Activated B cell treated with CpG ODN at 0.5 μM for 24 hours (primary cell): ENCODE data around the gene RYK. TPM values are rescaled to one million over a fixed set of nuclear protein-coding genes. Genes with fewer than 3 reads are reported as not detected.
"Not testable (repeated sequence)": the region's sequence is repeated elsewhere in the genome, so short reads cannot be mapped to it uniquely, and the experiment has no call there.

Experiments
- ATAC-seq: fragments of 200-7000 bp; cut with Tn5 transposase; one replicate; pipeline ENCODE4 v1.10.0; 2021; ENCODE audit warnings: low read depth, mild to moderate bottlenecking, moderate library complexity
- CTCF ChIA-PET: fragments of 350-600 bp; sonication (Branson Sonifier 250); formaldehyde crosslinking; loops from one replicate; lab custom pipeline; 2021; ENCODE audit warnings: antibody characterized with exemption; lab: Charles Lee
- POLR2A ChIA-PET: fragments of 350-600 bp; sonication (Branson Sonifier 250); formaldehyde crosslinking; loops from one replicate; lab custom pipeline; 2021; ENCODE audit warnings: antibody characterized with exemption; lab: Charles Lee
- DNase-seq: peaks from one replicate; pipeline ENCODE4 v3.0.0; 2022
- H3K27ac Mint-ChIP-seq: one replicate; pipeline ENCODE4 v1.8.0; 2020; ENCODE audit warnings: mixed read lengths
- H3K27me3 Mint-ChIP-seq: one replicate; pipeline ENCODE4 v1.8.0; 2021; ENCODE audit warnings: mixed read lengths
- H3K36me3 Mint-ChIP-seq: one replicate; pipeline ENCODE4 v1.8.0; 2021; ENCODE audit warnings: low read depth, mixed read lengths
- H3K4me1 Mint-ChIP-seq: one replicate; pipeline ENCODE4 v1.8.0; 2021; ENCODE audit warnings: mixed read lengths
- H3K4me3 Mint-ChIP-seq: one replicate; pipeline ENCODE4 v1.8.0; 2020; ENCODE audit warnings: mild to moderate bottlenecking, mixed read lengths
- H3K9me3 Mint-ChIP-seq: one replicate; pipeline ENCODE4 v1.8.0; 2020; ENCODE audit warnings: mixed read lengths
- intact Hi-C: fragments of 100-400 bp; cut with micrococcal nuclease; formaldehyde crosslinking; loops from one replicate; pipeline ENCODE4 v1.15.1; 2024
- total RNA-seq: library from RNA; stranded (reverse); gene quantifications from 2 replicates; pipeline ENCODE4 v1.2.3, GENCODE V29; 2022
- TF ChIP-seq, protein P1 (sequence below): fragments of 200-600 bp; IDR thresholded peaks from one replicate; pipeline ENCODE4 v1.8.0; 2022; ENCODE audit warnings: antibody characterized with exemption, mild to moderate bottlenecking

The RYK gene
- total RNA-seq, 1 donor from 2014 or later, result 38.8 TPM

DNA sequence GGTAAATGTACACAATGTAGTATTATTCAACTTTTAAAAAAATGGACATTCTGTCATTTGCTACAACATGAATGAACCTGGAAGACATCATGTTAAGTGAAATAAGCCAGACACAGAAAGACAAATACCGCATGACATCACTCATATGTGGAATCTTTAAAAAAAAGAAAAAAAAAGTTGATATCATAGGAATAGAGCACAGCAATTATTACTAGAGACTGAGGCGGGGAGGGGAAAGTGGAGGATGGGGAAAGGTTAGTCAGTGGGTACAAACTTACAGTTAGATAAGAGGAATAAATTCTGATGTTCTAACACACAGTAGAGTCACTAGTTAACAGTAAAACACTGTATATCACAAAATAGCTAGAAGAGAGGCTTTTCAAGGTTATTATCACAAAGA, 22.2 kb downstream of the RYK start:
- no peaks in the 10 kb centered on the region for H3K9me3 Mint-ChIP-seq
- ChIA-PET POLR2A (no interaction called here), CTCF (interaction anchor here (1.1 to 6.6 kb wide), 2 partner anchors 16 kb away, joined by 4 to 43 read pairs; no protein-coding TSS in a partner anchor)
- peaks cover 3% of the 10 kb centered on the region for H3K36me3 Mint-ChIP-seq
- H3K4me3 Mint-ChIP-seq, result no peak overlapping the region
- H3K27me3 Mint-ChIP-seq, result no peaks in the 10 kb centered on the region
- H3K27ac Mint-ChIP-seq, result no peak overlapping the region
- H3K4me1 Mint-ChIP-seq, result peaks cover 54% of the 10 kb centered on the region
- ATAC-seq, result no peak
- TF ChIP-seq, protein P1, sequence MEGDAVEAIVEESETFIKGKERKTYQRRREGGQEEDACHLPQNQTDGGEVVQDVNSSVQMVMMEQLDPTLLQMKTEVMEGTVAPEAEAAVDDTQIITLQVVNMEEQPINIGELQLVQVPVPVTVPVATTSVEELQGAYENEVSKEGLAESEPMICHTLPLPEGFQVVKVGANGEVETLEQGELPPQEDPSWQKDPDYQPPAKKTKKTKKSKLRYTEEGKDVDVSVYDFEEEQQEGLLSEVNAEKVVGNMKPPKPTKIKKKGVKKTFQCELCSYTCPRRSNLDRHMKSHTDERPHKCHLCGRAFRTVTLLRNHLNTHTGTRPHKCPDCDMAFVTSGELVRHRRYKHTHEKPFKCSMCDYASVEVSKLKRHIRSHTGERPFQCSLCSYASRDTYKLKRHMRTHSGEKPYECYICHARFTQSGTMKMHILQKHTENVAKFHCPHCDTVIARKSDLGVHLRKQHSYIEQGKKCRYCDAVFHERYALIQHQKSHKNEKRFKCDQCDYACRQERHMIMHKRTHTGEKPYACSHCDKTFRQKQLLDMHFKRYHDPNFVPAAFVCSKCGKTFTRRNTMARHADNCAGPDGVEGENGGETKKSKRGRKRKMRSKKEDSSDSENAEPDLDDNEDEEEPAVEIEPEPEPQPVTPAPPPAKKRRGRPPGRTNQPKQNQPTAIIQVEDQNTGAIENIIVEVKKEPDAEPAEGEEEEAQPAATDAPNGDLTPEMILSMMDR, result no peak
- intact Hi-C loops, result no loop called here
- DNase-seq, result no peak

DNA sequence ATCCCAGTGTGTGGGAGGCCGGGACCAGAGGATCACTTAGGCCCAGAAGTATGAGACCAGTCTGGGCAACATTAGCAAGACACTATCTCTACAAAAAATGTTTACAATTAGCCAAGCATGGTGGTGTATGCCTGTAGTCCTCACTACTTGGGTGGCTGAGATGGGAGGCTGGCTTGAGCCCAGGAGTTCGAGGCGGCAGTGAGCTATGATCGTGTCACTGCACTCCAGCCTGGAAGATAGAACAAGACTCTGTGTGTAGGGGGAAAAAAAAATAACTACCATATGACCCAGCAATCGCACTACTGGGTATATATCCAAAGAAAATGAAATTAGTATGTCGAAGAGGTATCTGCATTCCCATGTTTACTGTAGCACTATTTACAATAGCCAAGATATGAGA, 22.6 kb downstream of the RYK start:
- TF ChIP-seq, protein P1, result no peak
- ATAC-seq (no peak), DNase-seq (no peak)
- Mint-ChIP-seq H3K4me3 (no peak overlapping the region), H3K36me3 (peaks cover 3% of the 10 kb centered on the region), H3K4me1 (peaks cover 55% of the 10 kb centered on the region), H3K9me3 (no peaks in the 10 kb centered on the region), H3K27me3 (no peaks in the 10 kb centered on the region), H3K27ac (no peak overlapping the region)
- intact Hi-C loops, result no loop called here
- ChIA-PET POLR2A (no interaction called here), CTCF (interaction anchor here (6.6 kb wide), 1 partner anchor 16 kb away, joined by 43 read pairs; no protein-coding TSS in a partner anchor)

DNA sequence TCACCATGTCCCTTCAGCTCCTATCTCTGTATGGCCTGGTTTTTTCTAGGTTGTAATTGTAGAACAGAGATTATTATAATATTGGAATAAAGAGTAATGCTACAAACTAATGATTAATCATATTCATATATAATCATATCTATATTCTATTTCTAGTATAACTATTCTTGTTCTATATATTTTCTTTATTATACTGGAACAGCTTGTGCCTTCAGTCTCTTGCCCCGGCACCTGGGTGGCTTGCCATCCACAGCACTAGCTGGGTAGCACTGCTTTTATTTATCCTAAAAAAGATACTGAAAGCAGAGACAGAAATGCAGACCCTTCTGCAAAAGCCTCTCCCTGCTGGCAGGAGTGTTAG, 25.9 kb downstream of the RYK start:
- H3K9me3 Mint-ChIP-seq, DNase-seq, H3K4me3 Mint-ChIP-seq, ATAC-seq, H3K27me3 Mint-ChIP-seq, H3K27ac Mint-ChIP-seq, POLR2A ChIA-PET: not testable (repeated sequence)
- CTCF ChIA-PET, result interaction anchor here (0.8 to 6.6 kb wide), 9 partner anchors 8 to 83 kb away, joined by 3 to 43 read pairs (median 4); partner anchors contain the start of gene RYK
- Mint-ChIP-seq H3K36me3 (peaks cover 16% of the 10 kb centered on the region), H3K4me1 (peaks cover 28% of the 10 kb centered on the region)
- intact Hi-C loops, result loop anchor here (1.0 to 5.0 kb wide), 5 partner anchors 11 to 417 kb away; partner anchors contain the start of genes RYK and SRPRB

DNA sequence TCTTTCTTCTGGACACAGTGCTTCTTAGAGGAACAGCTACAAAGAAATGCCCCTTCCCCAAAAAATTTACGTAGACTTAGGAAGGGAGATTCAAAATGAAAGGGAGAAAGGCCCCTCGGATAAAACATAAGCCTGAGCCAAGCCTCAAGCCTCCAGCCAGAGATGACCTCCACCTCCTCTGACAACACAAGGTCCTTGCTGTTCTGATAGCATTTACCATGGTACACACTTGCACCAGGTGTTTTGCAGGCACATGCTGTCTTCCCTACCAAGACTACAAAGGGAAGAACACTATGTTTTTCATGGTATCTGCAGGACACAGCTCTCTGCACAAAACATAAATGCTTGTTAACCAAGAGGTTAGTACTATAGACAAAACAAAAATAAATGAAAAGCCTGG, 27.8 kb downstream of the RYK start:
- Mint-ChIP-seq H3K27me3 (no peaks in the 10 kb centered on the region), H3K36me3 (peaks cover 26% of the 10 kb centered on the region), H3K4me1 (peaks cover 24% of the 10 kb centered on the region), H3K27ac (no peak overlapping the region), H3K9me3 (no peaks in the 10 kb centered on the region), H3K4me3 (no peak overlapping the region)
- CTCF ChIA-PET, result interaction anchor here (0.7 to 6.6 kb wide), 2 partner anchors 11 to 26 kb away, joined by 3 to 43 read pairs; no protein-coding TSS in a partner anchor
- DNase-seq (no peak), ATAC-seq (no peak)
- TF ChIP-seq, protein P1, result no peak
- POLR2A ChIA-PET, result interaction anchor here (0.7 kb wide), 2 partner anchors 92 to 295 kb away, joined by 3 to 4 read pairs; no protein-coding TSS in a partner anchor
- intact Hi-C loops, result loop anchor here (5.0 kb wide), 1 partner anchor 416 kb away; the partner anchor contains the start of gene SRPRB

DNA sequence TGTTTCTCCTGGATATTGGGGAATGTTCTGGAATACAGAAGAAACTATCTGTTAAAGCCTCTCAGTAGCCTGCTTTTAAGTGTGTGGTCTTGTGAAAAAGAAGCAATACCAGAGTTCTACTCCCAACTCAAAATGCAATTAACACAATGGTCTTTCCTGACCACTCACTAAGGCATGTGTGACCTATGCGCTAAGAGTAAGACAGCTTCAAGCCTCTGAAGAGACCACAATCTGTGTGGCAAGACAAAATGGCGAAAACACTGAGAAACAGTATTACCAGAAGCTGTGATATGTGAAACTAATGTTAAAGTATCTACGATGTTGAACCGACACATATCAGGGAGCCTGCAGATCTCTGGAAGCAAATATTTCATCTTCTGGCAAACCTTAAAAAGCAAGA, 33.8 kb downstream of the RYK start:
- CTCF ChIA-PET, result no interaction called here
- Mint-ChIP-seq H3K27ac (no peak overlapping the region), H3K4me3 (no peak overlapping the region), H3K27me3 (no peaks in the 10 kb centered on the region), H3K9me3 (no peaks in the 10 kb centered on the region), H3K36me3 (peaks cover 28% of the 10 kb centered on the region), H3K4me1 (peaks cover 18% of the 10 kb centered on the region)
- TF ChIP-seq, protein P1, result no peak
- DNase-seq (no peak), ATAC-seq (no peak)
- intact Hi-C loops, result no loop called here
- POLR2A ChIA-PET, result no interaction called here
